ENCODE measurements around the gene LRSAM1. TPM values are rescaled to one million over a fixed set of nuclear protein-coding genes. Genes with fewer than 3 reads are reported as not detected.

The LRSAM1 gene
- total RNA-seq, 1 experiment from 2014 or later: 18.5 TPM

DNA sequence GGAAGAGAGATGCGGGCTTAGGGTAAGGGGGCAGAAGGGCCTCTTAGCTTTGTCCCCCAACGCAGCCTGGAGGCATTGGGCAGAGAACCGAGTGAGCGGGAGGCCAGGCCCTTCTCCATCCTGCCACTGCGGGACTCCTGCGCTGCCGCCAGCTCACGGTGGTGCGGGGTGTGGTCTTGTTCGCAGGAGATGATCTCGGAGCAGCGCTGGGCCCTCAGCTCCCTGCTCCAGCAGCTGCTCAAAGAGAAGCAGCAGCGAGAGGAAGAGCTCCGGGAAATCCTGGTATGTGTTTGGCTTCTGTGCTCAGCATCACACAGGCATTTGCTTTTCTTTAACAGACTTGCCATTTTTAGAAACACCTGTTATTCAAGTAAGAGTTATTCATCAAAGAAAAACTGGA, 41.3 kb downstream of the LRSAM1 start:
- Histone ChIP-seq H3K36me3 (replicated peaks; ENCODE audit: control insufficient read depth, insufficient read depth, low read length) (peaks cover 10% of the 10 kb centered on the region), H3K4me3 (ENCODE audit: insufficient read depth, low read depth, low read length) (no peak overlapping the region)

GRCh38 chr9:127493592-127494303, 42.4 kb downstream of the LRSAM1 start:
- DNase-seq: no peak
- H3K27me3 ChIP-seq (ENCODE audit: control insufficient read depth, insufficient read depth, low read length): no peaks in the 10 kb centered on the region
- peaks cover 10% of the 10 kb centered on the region for H3K36me3 ChIP-seq (replicated peaks; ENCODE audit: control insufficient read depth, insufficient read depth, low read length)

More for the DNA sequence above, 41.3 kb downstream of the LRSAM1 start:
- no peaks in the 10 kb centered on the region for H3K27me3 ChIP-seq (ENCODE audit: control insufficient read depth, insufficient read depth, low read length)
- DNase-seq: no peak

DNA sequence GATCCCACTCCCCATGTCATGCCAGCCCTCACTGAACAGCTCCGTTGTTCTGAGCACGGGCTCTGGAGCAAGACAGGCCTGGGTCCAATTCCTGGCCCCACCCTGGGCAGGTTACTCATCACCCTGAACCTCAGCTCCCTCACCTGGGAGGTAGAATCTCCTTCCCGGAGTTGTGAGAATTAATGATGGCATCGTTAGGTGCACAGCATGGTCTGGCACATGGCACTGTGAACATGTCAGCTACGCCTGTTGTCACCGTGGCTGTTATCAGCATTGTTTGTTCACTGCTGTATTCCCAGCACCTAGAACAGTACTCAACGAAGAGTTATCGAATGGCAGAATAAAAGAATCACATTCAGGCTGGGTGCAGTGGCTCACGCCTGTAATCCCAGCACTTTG, 43.0 kb downstream of the LRSAM1 start:
- H3K27me3 ChIP-seq (ENCODE audit: control insufficient read depth, insufficient read depth, low read length): no peaks in the 10 kb centered on the region
- DNase-seq: no peak
- peaks cover 10% of the 10 kb centered on the region for H3K36me3 ChIP-seq (replicated peaks; ENCODE audit: control insufficient read depth, insufficient read depth, low read length)
- H3K4me3 ChIP-seq (ENCODE audit: insufficient read depth, low read depth, low read length): no peak overlapping the region

More at GRCh38 chr9:127493592-127494303, 42.4 kb downstream of the LRSAM1 start:
- no peak overlapping the region for H3K4me3 ChIP-seq (ENCODE audit: insufficient read depth, low read depth, low read length)

DNA sequence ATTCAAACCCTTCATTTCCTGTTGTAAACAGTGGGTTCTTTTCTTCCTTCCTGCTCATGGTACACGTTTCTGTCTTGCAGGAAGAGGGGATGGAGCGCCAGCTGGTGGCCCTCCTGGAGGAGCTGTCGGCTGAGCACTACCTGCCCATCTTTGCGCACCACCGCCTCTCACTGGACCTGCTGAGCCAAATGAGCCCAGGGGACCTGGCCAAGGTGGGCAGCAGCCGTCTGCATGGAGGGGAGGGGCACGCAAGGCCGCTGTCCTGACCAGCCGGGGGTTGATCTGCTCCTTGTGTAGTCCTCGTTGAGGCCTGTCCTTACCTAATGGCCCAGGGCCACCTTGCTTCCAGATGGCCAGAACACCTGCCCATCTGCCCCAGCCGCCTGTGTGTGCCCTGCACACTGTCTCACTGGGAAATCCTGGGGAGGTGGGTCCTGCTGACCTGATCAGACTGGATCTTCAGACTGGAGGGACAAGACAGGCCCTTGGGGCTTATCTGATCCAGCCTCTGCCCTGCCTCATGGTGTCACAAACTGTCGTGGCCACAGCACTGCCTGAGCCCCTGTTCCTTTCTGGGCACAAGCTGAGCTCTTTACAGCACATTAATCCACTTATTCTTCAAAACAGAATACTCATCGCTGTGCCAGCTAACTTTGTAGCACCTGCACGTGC, 44.7 kb downstream of the LRSAM1 start:
- no peaks in the 10 kb centered on the region for H3K27me3 ChIP-seq (ENCODE audit: control insufficient read depth, insufficient read depth, low read length)
- H3K36me3 ChIP-seq (replicated peaks; ENCODE audit: control insufficient read depth, insufficient read depth, low read length): peaks cover 10% of the 10 kb centered on the region
- H3K4me3 ChIP-seq (ENCODE audit: insufficient read depth, low read depth, low read length): no peak overlapping the region
- DNase-seq: peak; percentile 33

DNA sequence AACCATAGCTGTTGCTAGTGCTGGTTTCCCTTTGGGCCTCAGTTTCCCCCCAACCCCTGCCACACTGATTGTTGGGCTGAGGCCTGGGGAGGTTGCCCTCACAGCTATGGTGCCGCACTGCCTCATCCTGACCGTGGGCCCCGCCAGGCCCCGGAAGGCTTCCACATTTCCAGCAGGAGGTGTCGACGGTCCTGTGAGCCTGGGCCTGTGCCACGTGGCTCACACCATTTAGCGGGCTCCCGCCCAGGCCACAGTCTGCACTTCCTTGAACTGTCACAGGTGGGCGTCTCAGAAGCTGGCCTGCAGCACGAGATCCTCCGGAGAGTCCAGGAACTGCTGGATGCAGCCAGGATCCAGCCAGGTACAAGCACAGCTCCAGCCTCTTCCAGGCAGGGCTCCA, 45.7 kb downstream of the LRSAM1 start:
- Histone ChIP-seq H3K4me3 (ENCODE audit: insufficient read depth, low read depth, low read length) (no peak overlapping the region), H3K27me3 (ENCODE audit: control insufficient read depth, insufficient read depth, low read length) (no peaks in the 10 kb centered on the region), H3K36me3 (replicated peaks; ENCODE audit: control insufficient read depth, insufficient read depth, low read length) (peaks cover 6% of the 10 kb centered on the region)
- no peak for DNase-seq

DNA sequence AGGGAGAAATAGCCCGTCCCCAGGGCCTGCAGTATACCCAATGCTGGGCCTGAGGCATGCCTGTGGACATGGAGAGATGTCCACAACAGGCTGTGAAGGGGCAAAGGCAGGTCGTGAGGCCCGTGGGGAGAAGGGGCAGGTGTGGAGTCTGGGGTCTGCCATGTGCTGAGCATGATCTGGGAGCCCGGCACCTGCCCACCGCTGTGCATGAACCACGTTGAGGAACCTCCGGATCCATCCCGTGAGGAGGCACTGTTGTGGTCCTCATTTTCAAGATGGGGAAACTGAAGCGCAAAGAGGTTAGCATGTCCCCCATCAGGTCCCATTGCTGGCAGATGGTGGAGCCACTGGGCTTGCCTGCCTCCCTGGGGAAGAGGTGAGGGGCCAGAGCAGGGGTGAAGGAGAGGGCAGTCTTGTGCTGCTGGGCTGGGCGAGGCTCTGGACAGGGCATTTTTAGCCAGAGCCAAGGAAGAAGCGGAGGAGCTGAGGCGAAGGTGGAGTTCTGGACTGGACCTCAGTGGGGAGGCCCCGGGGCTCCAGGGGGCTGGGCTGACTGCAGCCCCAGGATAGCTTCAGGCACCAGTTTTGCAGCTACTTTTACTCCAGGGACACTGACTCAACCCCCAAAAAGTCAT, 46.5 kb downstream of the LRSAM1 start:
- Histone ChIP-seq H3K36me3 (replicated peaks; ENCODE audit: control insufficient read depth, insufficient read depth, low read length) (peaks cover 6% of the 10 kb centered on the region), H3K27me3 (ENCODE audit: control insufficient read depth, insufficient read depth, low read length) (no peaks in the 10 kb centered on the region), H3K4me3 (ENCODE audit: insufficient read depth, low read depth, low read length) (no peak overlapping the region)
- no peak for DNase-seq

DNA sequence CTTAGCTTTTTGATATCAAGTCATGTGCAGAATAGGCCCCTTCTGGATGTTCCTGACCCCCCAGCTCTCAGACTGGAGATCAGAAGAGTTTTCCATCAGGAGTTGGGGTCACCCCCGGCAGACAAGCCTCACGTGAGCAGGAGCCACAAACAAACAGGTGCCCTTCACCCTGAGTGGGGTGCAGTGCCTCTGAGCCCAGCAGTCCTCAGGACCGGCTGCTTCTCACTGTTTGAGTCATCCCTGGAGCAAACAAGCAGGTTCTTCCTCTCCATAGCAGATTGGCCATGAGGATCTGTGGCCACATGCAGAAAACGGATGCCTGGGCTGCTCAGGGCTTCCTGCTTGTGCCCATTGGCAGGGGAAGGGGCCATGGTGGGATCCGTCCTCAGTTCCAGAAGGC, 47.0 kb downstream of the LRSAM1 start:
- DNase-seq: no peak
- Histone ChIP-seq H3K4me3 (ENCODE audit: insufficient read depth, low read depth, low read length) (no peak overlapping the region), H3K27me3 (ENCODE audit: control insufficient read depth, insufficient read depth, low read length) (no peaks in the 10 kb centered on the region), H3K36me3 (replicated peaks; ENCODE audit: control insufficient read depth, insufficient read depth, low read length) (peaks cover 6% of the 10 kb centered on the region)

GRCh38 chr9:127500399-127500798, 49.1 kb downstream of the LRSAM1 start:
- H3K27me3 ChIP-seq (ENCODE audit: control insufficient read depth, insufficient read depth, low read length): no peaks in the 10 kb centered on the region
- H3K4me3 ChIP-seq (ENCODE audit: insufficient read depth, low read depth, low read length): no peak overlapping the region
- DNase-seq: no peak
- peaks cover 2% of the 10 kb centered on the region for H3K36me3 ChIP-seq (replicated peaks; ENCODE audit: control insufficient read depth, insufficient read depth, low read length)

GRCh38 chr9:127500862-127501261, 49.6 kb downstream of the LRSAM1 start:
- DNase-seq: no peak
- H3K27me3 ChIP-seq (ENCODE audit: control insufficient read depth, insufficient read depth, low read length): no peaks in the 10 kb centered on the region
- peaks cover 2% of the 10 kb centered on the region for H3K36me3 ChIP-seq (replicated peaks; ENCODE audit: control insufficient read depth, insufficient read depth, low read length)
- H3K4me3 ChIP-seq (ENCODE audit: insufficient read depth, low read depth, low read length): no peak overlapping the region

DNA sequence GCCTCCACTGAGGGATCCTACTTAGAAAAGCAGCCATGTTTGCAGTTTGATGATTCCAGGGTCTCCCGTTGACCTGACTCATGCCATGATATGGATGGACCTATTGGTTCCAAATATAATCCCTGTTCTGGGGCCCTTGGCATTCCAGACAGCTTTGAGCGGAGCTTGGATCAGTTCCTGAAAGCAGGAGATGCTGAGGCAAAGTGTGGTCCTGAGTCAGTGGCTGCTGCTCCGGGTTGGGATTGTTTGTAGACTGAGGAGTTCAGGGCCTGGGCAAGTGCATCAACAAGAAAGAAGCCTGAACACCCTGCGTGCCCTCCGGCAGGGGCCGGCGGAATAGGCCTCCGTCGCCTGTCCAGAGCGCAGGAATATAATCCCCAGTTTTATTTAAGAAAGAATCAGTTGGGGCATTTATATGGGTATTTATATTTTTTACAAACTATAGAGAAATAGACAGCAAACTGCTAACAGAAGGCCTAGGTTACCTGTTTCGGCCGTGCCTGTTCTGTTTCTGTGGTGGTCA, 50.6 kb downstream of the LRSAM1 start:
- peaks cover 2% of the 10 kb centered on the region for H3K36me3 ChIP-seq (replicated peaks; ENCODE audit: control insufficient read depth, insufficient read depth, low read length)
- no peaks in the 10 kb centered on the region for H3K27me3 ChIP-seq (ENCODE audit: control insufficient read depth, insufficient read depth, low read length)
- no peak for DNase-seq
- no peak overlapping the region for H3K4me3 ChIP-seq (ENCODE audit: insufficient read depth, low read depth, low read length)

GRCh38 chr9:127502706-127503378, 51.5 kb downstream of the LRSAM1 start:
- H3K27me3 ChIP-seq (ENCODE audit: control insufficient read depth, insufficient read depth, low read length): no peaks in the 10 kb centered on the region
- H3K36me3 ChIP-seq (replicated peaks; ENCODE audit: control insufficient read depth, insufficient read depth, low read length): no peaks in the 10 kb centered on the region; the same call in none of the 2 replicates
- DNase-seq: no peak
- H3K4me3 ChIP-seq (ENCODE audit: insufficient read depth, low read depth, low read length): no peak overlapping the region

DNA sequence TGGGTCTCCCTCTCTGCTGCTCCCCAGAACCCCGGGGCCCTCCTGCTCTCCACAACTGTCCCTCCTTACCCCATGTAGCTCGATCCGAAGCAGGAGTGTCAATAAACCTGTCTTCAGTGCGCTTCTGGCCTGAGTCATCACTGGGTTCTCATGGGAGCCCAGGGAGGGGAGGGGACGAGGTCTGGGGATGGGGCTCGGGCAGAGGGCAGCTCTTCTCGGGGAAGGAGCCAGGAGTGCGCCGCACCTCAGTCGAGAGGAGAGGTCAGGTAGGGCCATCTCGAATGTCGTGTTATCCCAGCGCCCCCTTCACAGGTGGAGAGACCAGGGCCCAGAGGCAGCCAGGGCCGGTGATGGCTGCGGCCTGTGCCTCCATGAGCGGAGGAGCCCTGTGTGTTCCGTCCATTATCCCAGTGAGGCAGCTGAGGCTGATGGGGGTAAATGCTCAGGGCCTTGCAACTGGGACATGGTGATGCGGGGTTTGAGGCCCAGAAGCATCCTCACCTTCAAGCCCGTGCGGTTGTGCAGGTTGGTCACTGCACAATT, 52.1 kb downstream of the LRSAM1 start:
- no peaks in the 10 kb centered on the region; the same call in none of the 2 replicates for H3K36me3 ChIP-seq (replicated peaks; ENCODE audit: control insufficient read depth, insufficient read depth, low read length)
- no peak for DNase-seq
- no peaks in the 10 kb centered on the region for H3K27me3 ChIP-seq (ENCODE audit: control insufficient read depth, insufficient read depth, low read length)
- no peak overlapping the region for H3K4me3 ChIP-seq (ENCODE audit: insufficient read depth, low read depth, low read length)

- H3K4me3 ChIP-seq (ENCODE audit: insufficient read depth, low read depth, low read length): no peak overlapping the region
- no peaks in the 10 kb centered on the region for H3K27me3 ChIP-seq (ENCODE audit: control insufficient read depth, insufficient read depth, low read length)
- peak; percentile 93 for DNase-seq
- no peaks in the 10 kb centered on the region; the same call in none of the 2 replicates for H3K36me3 ChIP-seq (replicated peaks; ENCODE audit: control insufficient read depth, insufficient read depth, low read length)
These were observed 52.9 kb downstream of the LRSAM1 start for GRCh38 chr9:127503947-127504886.
